Esophagus squamous epithelium (tissue), 5 donors: Measurements from ENCODE around the gene CDX2. TPM values are rescaled to one million over a fixed set of nuclear protein-coding genes. Genes with fewer than 3 reads are reported as not detected.

ENCODE experiments used
- DNase-seq: peaks from one replicate; lab custom pipeline; 2025; lab: John Stamatoyannopoulos, UW
- H3K27ac ChIP-seq, 4 donors: fragments of 200-600 bp; sonication (generic); one replicate each; pipeline ENCODE4 v1.5.1; 2016 to 2019; ENCODE audit warnings: mild to moderate bottlenecking in 1 of 4
- H3K27me3 ChIP-seq, 4 donors: fragments of 200-600 bp; sonication (generic); 1 replicate in 3 of 4; 2 replicates in 1 of 4; pipeline versions ENCODE4 v1.5.1 to v1.6.0; 2017 to 2021; ENCODE audit warnings: antibody characterized with exemption in 1 of 4
- H3K36me3 ChIP-seq, 3 donors: fragments of 200-600 bp; sonication (generic); one replicate each; pipeline ENCODE4 v1.5.1; 2016 to 2019
- H3K4me1 ChIP-seq, 3 donors: fragments of 200-600 bp; sonication (generic); one replicate each; pipeline ENCODE4 v1.5.1; 2017 to 2019
- H3K4me3 ChIP-seq, 4 donors: fragments of 200-600 bp; sonication (generic); 1 replicate in 3 of 4; 2 replicates in 1 of 4; pipeline ENCODE4 v1.5.1; 2016 to 2019; ENCODE audit warnings: mild to moderate bottlenecking in 2 of 4, moderate library complexity in 1 of 4
- H3K9me3 ChIP-seq, 3 donors: fragments of 200-600 bp; sonication (generic); one replicate each; pipeline ENCODE4 v1.5.1; 2016 to 2019
- POLR2A ChIP-seq, 4 donors: fragments of 450-650 bp; IDR thresholded peaks; one replicate each; pipeline ENCODE4 v1.6.1; 2017; ENCODE audit warnings: antibody characterized with exemption in 4 of 4, mild to moderate bottlenecking in 4 of 4, moderate library complexity in 3 of 4
- WGBS, 2 donors: methylation state at CpG; one replicate each; pipeline ENCODE4 v1.1.5; 2018; 5-methylcytosine and 5-hydroxymethylcytosine counted together
- intact Hi-C: fragments of 100-400 bp; cut with DNase I; formaldehyde crosslinking; loops from one replicate; pipeline ENCODE4 v1.15.0; 2022
- total RNA-seq, 4 donors: library from RNA; depleted of rRNA; stranded (reverse); fragments of >200 nt; gene quantifications; one replicate each; pipeline ENCODE4 v1.1.0, GENCODE V29; 2016
- TF ChIP-seq, protein P1 (sequence below), 6 experiments: fragments of 450-650 bp in 4 of 6; fragments of 200-600 bp in 2 of 6; sonication (generic) in 2 of 6; IDR thresholded peaks; one replicate each; pipeline ENCODE4 v1.5.1; 2016 to 2019; ENCODE audit warnings: antibody characterized with exemption in 6 of 6, mild to moderate bottlenecking in 4 of 6, moderate library complexity in 4 of 6
- donor health status: DM: yes; HTN: yes; CAD: no.

The CDX2 gene
- total RNA-seq, 4 donors from 2014 or later, result not detected

DNA sequence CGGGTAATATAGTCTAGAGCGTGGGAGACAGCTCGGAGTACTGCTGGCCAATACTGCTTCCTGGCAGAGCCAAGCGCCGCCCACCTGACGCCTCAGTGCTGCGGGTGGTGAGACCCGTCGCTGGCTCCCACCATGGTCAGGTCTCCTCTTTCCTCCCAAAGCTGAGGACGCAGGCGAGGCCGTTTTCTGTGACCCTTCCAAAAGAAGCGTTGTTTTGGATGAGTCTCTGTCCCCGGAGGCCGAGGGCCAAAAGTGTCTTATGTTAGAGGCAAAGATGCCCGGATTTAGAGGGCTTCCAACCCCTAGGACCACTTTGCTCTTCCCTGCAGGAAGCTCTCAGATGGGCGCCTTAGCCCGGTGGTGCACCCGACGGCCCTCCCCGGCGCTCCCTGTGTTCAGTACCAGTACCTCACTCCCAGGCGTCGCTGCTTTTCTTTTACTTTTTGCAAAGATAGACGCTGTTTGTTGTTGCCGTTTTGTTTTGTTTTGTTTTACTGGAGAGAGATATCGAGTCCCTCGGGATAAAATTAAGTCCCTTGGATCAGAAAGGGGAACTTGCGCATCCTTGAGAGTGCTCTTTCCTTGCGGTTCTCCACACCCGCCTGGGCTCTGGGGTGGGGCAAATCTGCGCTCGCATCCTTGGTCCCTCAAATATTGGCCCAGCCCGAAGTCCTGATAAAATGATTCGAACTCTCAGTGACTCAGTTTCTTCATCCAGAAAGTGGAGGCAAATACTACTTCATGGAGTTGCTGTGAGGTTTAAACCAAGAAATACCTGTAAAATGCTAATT lies 42.3 kb downstream of the CDX2 start:
- intact Hi-C loops, result no loop called here
- Histone ChIP-seq H3K9me3 (no peaks in the 10 kb centered on the region), H3K4me3 (no peak overlapping the region), H3K27me3 (peaks cover 20 to 100% (median 53%) of the 10 kb centered on the region in 4 donors), H3K4me1 (peaks cover 2 to 30% (median 6%) of the 10 kb centered on the region in 3 donors), H3K36me3 (no peaks in the 10 kb centered on the region), H3K27ac (no peak overlapping the region)
- 4% methylated on average over 26 to 29 of the region's 35 CpGs for WGBS, 2 donors
- DNase-seq, result no peak
- no peak for TF ChIP-seq POLR2A (IDR thresholded peaks at IDR 0.05)
- TF ChIP-seq, protein P1, sequence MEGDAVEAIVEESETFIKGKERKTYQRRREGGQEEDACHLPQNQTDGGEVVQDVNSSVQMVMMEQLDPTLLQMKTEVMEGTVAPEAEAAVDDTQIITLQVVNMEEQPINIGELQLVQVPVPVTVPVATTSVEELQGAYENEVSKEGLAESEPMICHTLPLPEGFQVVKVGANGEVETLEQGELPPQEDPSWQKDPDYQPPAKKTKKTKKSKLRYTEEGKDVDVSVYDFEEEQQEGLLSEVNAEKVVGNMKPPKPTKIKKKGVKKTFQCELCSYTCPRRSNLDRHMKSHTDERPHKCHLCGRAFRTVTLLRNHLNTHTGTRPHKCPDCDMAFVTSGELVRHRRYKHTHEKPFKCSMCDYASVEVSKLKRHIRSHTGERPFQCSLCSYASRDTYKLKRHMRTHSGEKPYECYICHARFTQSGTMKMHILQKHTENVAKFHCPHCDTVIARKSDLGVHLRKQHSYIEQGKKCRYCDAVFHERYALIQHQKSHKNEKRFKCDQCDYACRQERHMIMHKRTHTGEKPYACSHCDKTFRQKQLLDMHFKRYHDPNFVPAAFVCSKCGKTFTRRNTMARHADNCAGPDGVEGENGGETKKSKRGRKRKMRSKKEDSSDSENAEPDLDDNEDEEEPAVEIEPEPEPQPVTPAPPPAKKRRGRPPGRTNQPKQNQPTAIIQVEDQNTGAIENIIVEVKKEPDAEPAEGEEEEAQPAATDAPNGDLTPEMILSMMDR (IDR thresholded peaks at IDR 0.05), result no peak

DNA sequence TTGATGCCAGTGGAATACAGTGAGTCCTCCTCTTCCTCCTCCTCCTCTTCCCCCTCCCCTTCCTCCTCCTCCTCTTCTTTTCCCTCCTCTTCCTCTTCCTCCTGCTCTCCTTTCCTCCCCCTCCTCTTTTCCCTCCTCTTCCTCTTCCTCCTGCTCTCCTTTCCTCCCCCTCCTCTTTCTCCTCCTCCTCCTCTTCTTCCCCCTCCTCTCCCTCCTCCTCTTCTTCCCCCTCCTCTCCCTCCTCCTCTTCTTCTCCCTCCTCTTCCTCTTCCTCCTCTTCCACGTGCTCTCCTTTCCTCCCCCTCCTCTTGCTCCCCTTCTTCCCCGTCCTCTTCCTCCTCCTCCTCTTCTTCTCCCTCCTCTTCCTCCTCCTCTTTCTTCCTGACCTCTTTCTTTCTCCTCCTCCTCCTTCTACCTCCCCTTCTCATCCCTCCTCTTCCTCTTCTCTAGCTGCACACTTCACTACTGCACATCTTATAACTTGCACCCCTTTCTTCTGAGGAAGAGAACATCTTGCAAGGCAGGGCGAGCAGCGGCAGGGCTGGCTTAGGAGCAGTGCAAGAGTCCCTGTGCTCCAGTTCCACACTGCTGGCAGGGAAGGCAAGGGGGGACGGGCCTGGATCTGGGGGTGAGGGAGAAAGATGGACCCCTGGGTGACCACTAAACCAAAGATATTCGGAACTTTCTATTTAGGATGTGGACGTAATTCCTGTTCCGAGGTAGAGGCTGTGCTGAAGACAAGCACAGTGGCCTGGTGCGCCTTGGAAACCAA lies 43.7 kb downstream of the CDX2 start:
- intact Hi-C loops, result no loop called here
- H3K4me1 ChIP-seq, result peaks cover 15 to 44% (median 21%) of the 10 kb centered on the region in 3 donors

DNA sequence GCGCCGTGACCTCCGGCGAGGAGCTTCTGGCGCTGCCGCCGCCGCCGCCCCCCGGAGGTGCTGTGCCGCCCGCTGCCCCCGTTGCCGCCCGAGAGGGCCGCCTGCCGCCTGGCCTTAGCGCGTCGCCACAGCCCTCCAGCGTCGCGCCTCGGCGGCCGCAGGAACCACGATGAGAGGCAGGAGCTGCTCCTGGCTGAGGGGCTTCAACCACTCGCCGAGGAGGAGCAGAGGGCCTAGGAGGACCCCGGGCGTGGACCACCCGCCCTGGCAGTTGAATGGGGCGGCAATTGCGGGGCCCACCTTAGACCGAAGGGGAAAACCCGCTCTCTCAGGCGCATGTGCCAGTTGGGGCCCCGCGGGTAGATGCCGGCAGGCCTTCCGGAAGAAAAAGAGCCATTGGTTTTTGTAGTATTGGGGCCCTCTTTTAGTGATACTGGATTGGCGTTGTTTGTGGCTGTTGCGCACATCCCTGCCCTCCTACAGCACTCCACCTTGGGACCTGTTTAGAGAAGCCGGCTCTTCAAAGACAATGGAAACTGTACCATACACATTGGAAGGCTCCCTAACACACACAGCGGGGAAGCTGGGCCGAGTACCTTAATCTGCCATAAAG lies 44.5 kb downstream of the CDX2 start:
- Histone ChIP-seq H3K4me1 (peaks cover 23 to 52% (median 28%) of the 10 kb centered on the region in 3 donors), H3K27me3 (peaks cover 33 to 100% (median 67%) of the 10 kb centered on the region in 4 donors), H3K36me3 (no peaks in the 10 kb centered on the region), H3K27ac (no peak overlapping the region), H3K4me3 (no peak overlapping the region), H3K9me3 (no peaks in the 10 kb centered on the region)
- DNase-seq, result no peak
- 2 to 8% methylated on average over 3 to 11 of the region's 46 CpGs for WGBS, 2 donors
- intact Hi-C loops, result no loop called here
- no peak for TF ChIP-seq POLR2A (IDR thresholded peaks at IDR 0.05)
- TF ChIP-seq, protein P1 (IDR thresholded peaks at IDR 0.05), result no peak

More for the DNA sequence above, 43.7 kb downstream of the CDX2 start:
- DNase-seq, result no peak
- Histone ChIP-seq H3K36me3 (no peaks in the 10 kb centered on the region), H3K27ac (no peak overlapping the region), H3K27me3 (peaks cover 33 to 100% (median 64%) of the 10 kb centered on the region in 4 donors), H3K4me3 (no peak overlapping the region), H3K9me3 (no peaks in the 10 kb centered on the region)
- no peak for TF ChIP-seq POLR2A (IDR thresholded peaks at IDR 0.05)
- TF ChIP-seq, protein P1 (IDR thresholded peaks at IDR 0.05), result no peak
- 25 to 37% methylated on average over 8 of the region's 9 CpGs for WGBS, 2 donors

DNA sequence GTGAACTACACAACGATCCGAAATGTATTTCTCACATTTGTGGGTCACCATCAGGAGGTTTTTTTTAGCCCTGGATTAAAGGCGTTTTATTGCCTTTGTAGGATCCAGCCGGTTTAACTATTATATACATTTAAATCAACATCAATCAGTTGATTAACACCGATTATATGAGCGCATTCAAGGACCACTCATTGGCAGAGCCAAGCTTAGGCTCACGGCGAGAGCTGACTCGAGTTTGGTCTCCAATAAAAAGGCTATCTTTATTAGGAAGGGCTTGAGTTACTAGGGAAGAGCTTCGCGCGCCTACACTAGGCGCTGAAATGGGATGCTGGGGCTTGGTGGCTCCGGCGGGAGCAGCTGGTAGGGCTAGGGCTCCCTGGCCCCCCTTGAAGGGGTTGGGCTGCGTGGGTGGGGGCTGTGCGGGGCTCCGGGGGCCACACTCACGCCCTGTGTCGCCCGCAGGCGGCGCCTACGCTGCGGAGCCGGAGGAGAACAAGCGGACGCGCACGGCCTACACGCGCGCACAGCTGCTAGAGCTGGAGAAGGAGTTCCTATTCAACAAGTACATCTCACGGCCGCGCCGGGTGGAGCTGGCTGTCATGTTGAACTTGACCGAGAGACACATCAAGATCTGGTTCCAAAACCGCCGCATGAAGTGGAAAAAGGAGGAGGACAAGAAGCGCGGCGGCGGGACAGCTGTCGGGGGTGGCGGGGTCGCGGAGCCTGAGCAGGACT lies 45.2 kb downstream of the CDX2 start:
- no peak overlapping the region for H3K4me3 ChIP-seq
- WGBS, 2 donors, result 7 to 10% methylated on average over 17 to 25 of the region's 48 CpGs
- no peak overlapping the region for H3K27ac ChIP-seq
- no peak for TF ChIP-seq POLR2A (IDR thresholded peaks at IDR 0.05)
- TF ChIP-seq, protein P1 (IDR thresholded peaks at IDR 0.05), result no peak
- intact Hi-C loops, result no loop called here
- no peaks in the 10 kb centered on the region for H3K36me3 ChIP-seq
- peaks cover 37 to 100% (median 70%) of the 10 kb centered on the region in 4 donors for H3K27me3 ChIP-seq
- peaks cover 23 to 58% (median 29%) of the 10 kb centered on the region in 3 donors for H3K4me1 ChIP-seq
- DNase-seq, result no peak
- no peaks in the 10 kb centered on the region for H3K9me3 ChIP-seq
